Loucy (cell line): ENCODE data around the gene TSPEAR.

Source experiments
- CTCF ChIP-seq: fragments of 200-600 bp; sonication (generic); conservative IDR thresholded peaks from 2 replicates; pipeline ENCODE4 v1.5.1; 2014; ENCODE audit warnings: mild to moderate bottlenecking, antibody characterized with exemption, low read length
- EZH2phosphoT487 ChIP-seq: fragments of 200-600 bp; IDR thresholded peaks from 2 replicates; pipeline ENCODE4 v1.6.1; 2018; ENCODE audit warnings: antibody characterized with exemption, mild to moderate bottlenecking, moderate library complexity, borderline replicate concordance

GRCh38 chr21:44449473-44450363 is 261.7 kb downstream of the TSPEAR start:
- TF ChIP-seq CTCF, result no peak
- no peak for TF ChIP-seq EZH2phosphoT487
